ENCODE data around the gene FAM240A. TPM values are rescaled to one million over a fixed set of nuclear protein-coding genes. Genes with fewer than 3 reads are reported as not detected.

The FAM240A gene
- total RNA-seq, 4 donors from 2014 or later: 0.64 TPM; not detected in 3

DNA sequence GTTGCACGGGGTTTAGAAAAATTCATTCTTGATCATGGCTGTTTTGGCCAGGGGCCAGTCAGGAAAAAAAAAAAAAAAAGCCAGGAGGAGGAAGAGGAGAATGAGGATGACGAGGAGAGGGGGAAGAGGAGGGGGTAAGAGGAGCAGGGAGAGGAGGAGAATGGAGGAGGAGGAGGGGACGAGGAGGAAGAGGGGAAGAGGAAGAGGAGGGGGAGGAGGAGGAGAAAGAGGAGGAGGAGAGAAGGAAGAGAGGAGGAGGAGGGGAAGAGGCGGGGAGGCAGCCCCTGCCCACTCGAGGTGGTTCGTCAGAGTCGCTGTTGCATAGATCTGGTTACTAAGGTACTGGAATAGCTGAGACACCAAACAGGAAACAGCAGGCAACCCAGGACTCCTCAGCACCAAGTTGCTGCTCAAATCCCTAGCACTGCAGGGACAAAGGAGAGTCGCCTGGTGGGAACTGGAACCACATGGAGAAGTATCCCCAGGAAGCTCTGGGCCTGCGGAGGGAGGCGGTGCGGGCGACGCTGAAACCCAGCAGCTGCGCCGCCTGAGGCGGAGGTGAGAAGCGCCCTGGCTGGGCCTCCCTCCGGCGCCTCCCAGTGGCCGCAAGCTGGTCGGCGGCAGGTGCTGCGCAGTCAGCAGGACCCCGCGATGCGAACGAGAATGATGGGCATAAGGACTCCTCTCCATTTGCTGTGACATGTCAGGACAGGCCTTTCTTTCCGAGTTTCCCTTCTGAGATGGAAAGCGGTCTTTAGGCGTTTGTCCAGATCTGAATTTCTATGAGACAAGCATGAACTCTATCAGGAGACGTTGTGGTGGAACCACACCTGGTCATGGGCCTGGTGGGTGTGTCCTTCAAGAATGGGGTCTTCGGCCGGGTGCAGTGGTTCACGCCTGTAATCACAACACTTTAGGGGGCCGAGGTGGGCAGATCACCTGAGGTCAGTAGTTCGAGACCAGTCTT is 17.5 kb downstream of the FAM240A start:
- TF ChIP-seq POLR2AphosphoS5 (IDR thresholded peaks at IDR 0.05): peak in 1 of 3 donors; percentile 33
- TF ChIP-seq EP300 (IDR thresholded peaks at IDR 0.05): no peak
- TF ChIP-seq, protein P1, sequence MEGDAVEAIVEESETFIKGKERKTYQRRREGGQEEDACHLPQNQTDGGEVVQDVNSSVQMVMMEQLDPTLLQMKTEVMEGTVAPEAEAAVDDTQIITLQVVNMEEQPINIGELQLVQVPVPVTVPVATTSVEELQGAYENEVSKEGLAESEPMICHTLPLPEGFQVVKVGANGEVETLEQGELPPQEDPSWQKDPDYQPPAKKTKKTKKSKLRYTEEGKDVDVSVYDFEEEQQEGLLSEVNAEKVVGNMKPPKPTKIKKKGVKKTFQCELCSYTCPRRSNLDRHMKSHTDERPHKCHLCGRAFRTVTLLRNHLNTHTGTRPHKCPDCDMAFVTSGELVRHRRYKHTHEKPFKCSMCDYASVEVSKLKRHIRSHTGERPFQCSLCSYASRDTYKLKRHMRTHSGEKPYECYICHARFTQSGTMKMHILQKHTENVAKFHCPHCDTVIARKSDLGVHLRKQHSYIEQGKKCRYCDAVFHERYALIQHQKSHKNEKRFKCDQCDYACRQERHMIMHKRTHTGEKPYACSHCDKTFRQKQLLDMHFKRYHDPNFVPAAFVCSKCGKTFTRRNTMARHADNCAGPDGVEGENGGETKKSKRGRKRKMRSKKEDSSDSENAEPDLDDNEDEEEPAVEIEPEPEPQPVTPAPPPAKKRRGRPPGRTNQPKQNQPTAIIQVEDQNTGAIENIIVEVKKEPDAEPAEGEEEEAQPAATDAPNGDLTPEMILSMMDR (IDR thresholded peaks at IDR 0.05): peak; percentile 93 to 96
- no peaks in the 10 kb centered on the region for H3K36me3 ChIP-seq
- peak; percentile 86 to 88 for DNase-seq (ENCODE audit: low spot score in 2 of 2)
- H3K27me3 ChIP-seq: no peaks in the 10 kb centered on the region
- H3K4me3 ChIP-seq: peak overlapping the region; percentile 27
- WGBS: 16% methylated on average over 22 of the region's 36 CpGs
- H3K9me3 ChIP-seq: no peaks in the 10 kb centered on the region
- peak overlapping the region; percentile 68 for H3K27ac ChIP-seq
- H3K4me1 ChIP-seq: peaks cover 26% of the 10 kb centered on the region

DNA sequence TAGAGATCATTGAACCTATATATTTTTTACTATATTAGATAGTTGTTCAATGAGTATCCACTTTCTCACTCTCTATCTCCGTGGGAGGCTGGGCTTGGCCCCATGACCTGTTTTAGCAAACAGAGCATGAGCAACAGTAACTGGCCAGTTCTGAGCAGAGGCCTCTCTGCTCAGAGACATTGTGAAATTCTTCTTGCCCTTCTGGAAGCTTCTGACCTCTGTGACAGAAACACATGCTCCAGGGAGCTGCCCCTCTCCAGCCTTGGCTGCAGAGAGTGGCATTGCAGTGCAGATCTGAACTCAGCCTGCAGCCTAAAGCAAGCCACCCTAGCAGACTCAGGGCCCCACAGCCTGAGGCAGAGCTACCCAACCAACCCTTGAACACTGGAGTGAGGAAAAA is 20.5 kb downstream of the FAM240A start:
- Histone ChIP-seq H3K27ac (no peak overlapping the region), H3K36me3 (no peaks in the 10 kb centered on the region), H3K9me3 (no peaks in the 10 kb centered on the region), H3K4me3 (no peak overlapping the region), H3K4me1 (peaks cover 26% of the 10 kb centered on the region), H3K27me3 (no peaks in the 10 kb centered on the region)
- no peak for DNase-seq (ENCODE audit: low spot score in 2 of 2)
- no peak for TF ChIP-seq POLR2A (IDR thresholded peaks at IDR 0.05)
- no peak for TF ChIP-seq POLR2AphosphoS5 (IDR thresholded peaks at IDR 0.05)
- TF ChIP-seq EP300 (IDR thresholded peaks at IDR 0.05): no peak
- TF ChIP-seq, protein P1 (IDR thresholded peaks at IDR 0.05): no peak
- 82% methylated on average over 1 of the region's 1 CpG for WGBS

DNA sequence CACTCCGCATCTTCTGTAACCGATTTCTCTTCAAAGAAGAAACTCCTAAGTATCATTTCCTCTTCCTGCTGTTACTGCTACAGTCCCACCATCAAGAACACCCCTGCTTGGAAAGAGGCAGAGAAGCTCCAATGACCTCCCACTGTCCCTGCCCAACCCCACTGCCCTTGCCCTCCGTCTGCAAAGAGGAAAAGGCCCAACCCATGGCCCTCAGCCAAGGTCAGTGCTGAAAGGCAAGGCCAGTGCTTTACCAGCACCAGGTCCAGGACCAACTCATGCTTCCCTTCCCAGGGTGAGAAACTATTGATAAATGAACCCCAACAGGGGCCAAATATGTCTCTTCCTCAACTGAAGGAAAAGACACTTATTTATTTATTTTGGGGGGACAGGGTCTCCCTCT is 22.5 kb downstream of the FAM240A start:
- H3K27me3 ChIP-seq: no peaks in the 10 kb centered on the region
- H3K4me1 ChIP-seq: peaks cover 9% of the 10 kb centered on the region
- TF ChIP-seq EP300 (IDR thresholded peaks at IDR 0.05) (no peak), POLR2AphosphoS5 (IDR thresholded peaks at IDR 0.05) (no peak), POLR2A (IDR thresholded peaks at IDR 0.05) (no peak)
- TF ChIP-seq, protein P1 (IDR thresholded peaks at IDR 0.05): no peak
- WGBS: 54% methylated on average over 3 of the region's 3 CpGs
- no peaks in the 10 kb centered on the region for H3K36me3 ChIP-seq
- H3K27ac ChIP-seq: no peak overlapping the region
- H3K4me3 ChIP-seq: no peak overlapping the region
- DNase-seq (ENCODE audit: low spot score in 2 of 2): no peak
- no peaks in the 10 kb centered on the region for H3K9me3 ChIP-seq

DNA sequence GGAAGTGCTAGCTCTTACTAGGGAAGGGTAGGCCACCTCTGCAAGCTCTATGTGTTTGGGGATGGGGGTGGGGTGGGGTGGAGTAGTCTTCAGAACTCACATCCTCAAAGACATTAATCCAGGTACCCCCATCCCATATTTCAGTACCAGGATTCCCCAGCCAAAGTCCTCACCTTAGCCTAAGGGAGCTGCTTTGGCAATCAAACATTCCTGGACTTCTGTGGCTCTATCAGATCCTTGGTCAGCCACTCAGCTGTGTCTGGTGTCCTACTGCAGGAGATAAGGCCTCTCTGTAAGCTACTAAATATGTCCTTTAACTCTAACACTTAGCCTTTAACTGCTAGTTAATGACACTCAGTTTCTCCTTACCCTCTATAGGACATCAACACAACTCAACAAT is 26.9 kb downstream of the FAM240A start:
- no peak for TF ChIP-seq POLR2A (IDR thresholded peaks at IDR 0.05)
- TF ChIP-seq, protein P1 (IDR thresholded peaks at IDR 0.05): no peak
- no peak for TF ChIP-seq EP300 (IDR thresholded peaks at IDR 0.05)
- no peak for TF ChIP-seq POLR2AphosphoS5 (IDR thresholded peaks at IDR 0.05)
- H3K4me3 ChIP-seq: no peak overlapping the region
- no peaks in the 10 kb centered on the region for H3K36me3 ChIP-seq
- no peaks in the 10 kb centered on the region for H3K9me3 ChIP-seq
- DNase-seq (ENCODE audit: low spot score in 2 of 2): no peak
- no peaks in the 10 kb centered on the region for H3K4me1 ChIP-seq
- no peak overlapping the region for H3K27ac ChIP-seq
- H3K27me3 ChIP-seq: peaks cover 3% of the 10 kb centered on the region

DNA sequence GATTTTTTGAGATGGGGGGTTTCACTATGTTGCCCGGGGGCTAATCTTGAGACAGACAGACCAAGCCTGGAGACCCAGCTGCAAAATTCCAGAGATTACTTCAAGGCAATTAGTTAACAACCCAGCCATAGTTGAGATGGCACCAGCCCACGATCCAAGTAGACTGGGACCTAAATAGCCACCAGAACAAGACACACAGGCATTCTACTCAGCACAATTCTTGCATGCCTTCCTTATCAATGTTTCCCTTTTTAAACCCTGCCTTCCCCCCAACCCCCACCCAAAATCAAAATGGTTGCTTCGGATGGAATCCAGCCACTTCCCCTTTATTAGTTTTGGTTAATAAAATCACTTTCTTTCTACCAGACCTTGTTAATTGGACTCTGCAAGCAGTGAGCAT is 28.6 kb downstream of the FAM240A start:
- WGBS: 77% methylated on average over 3 of the region's 3 CpGs
- DNase-seq (ENCODE audit: low spot score in 2 of 2): no peak
- no peaks in the 10 kb centered on the region for H3K36me3 ChIP-seq

More for the DNA sequence above, 28.6 kb downstream of the FAM240A start:
- TF ChIP-seq POLR2A (IDR thresholded peaks at IDR 0.05): no peak
- no peak for TF ChIP-seq EP300 (IDR thresholded peaks at IDR 0.05)
- TF ChIP-seq POLR2AphosphoS5 (IDR thresholded peaks at IDR 0.05): no peak
- TF ChIP-seq, protein P1 (IDR thresholded peaks at IDR 0.05): no peak
- no peak overlapping the region for H3K4me3 ChIP-seq
- peaks cover 3% of the 10 kb centered on the region for H3K27me3 ChIP-seq
- no peak overlapping the region for H3K27ac ChIP-seq
- H3K9me3 ChIP-seq: no peaks in the 10 kb centered on the region
- no peaks in the 10 kb centered on the region for H3K4me1 ChIP-seq
